HTERT RPE-1 (cell line): ENCODE measurements around the gene GAS2L3.

Source experiments
- in situ Hi-C: fragments of 300-500 bp; cut with MboI; formaldehyde crosslinking; loops from 4 replicates; pipeline ENCODE4 v1.14.3; 2020; ENCODE audit warnings: low sequenced_read_pairs

Gene GAS2L3

DNA sequence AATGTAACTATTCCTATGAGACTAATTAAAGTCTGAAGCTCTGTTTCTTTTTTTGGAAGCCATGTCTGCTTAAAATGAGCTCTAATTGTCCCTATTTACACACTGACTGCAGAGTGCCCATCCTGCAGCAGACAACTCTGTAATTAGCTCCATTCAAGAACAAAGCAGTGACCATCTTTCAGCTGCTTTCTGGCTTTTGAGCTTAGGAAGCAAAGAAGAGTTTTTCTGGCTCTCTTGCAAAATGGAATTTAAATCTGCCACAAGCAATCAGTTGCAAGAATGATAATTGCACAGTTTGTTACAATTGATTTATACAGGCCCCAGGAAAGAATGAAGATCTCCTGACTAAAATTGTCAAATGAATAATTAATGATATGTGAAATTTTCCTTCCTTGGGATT, 83.4 kb downstream of the GAS2L3 start:
- in situ Hi-C loops = no loop called here

- in situ Hi-C loops = no loop called here
These were observed 87.9 kb downstream of the GAS2L3 start for GRCh38 chr12:100661300-100661951.

DNA sequence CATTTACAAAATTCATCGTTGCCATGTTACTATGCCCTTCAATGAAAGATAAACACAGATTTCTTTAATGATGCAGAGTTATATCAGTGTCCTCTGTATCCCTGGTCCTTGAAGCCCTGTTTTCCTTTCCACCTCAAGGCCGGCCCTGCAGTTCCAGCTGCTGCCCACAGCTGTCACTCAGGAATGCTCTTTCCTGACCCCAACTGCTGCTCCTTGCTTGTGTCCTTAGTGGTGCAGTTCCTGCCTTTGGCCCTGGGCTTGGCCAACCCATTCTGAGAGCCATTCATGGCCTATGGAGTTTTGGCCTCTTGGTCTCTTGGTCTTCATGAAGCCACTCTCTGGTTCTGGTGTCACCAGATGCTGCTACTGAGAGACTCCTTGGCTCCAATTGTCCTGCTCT, 93.1 kb downstream of the GAS2L3 start:
- in situ Hi-C loops = no loop called here

DNA sequence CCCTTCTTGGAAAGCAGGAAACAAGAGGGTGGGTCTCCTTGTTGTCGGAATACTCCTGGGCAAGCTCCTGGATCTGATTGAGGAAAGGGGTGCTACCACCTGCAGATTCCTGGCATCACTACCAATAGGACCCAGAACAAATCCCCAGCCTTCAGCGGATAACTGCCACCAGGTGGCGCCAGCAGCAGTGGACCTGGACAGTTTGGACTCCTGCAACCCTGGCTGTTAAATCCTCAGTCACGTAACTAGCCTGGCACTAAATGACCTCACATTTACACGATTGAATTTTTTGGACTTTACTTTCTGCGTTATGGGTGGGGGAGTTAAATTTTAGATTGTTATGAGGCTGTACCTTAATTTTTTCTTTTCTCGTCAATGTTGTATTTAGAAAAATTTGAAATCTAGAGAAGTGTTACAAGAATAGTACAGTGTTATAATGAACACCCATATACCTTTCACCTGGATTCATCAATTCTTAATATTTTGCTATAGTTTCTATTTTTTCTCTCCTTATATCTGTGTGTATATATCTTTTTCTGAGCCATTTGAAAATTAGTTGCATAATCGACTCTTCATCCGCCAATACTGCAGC, 95.6 kb downstream of the GAS2L3 start:
- in situ Hi-C loops = no loop called here

GRCh38 chr12:100669922-100670321, 96.4 kb downstream of the GAS2L3 start:
- in situ Hi-C loops = no loop called here

GRCh38 chr12:100671396-100672074, 98.1 kb downstream of the GAS2L3 start:
- in situ Hi-C loops = no loop called here

DNA sequence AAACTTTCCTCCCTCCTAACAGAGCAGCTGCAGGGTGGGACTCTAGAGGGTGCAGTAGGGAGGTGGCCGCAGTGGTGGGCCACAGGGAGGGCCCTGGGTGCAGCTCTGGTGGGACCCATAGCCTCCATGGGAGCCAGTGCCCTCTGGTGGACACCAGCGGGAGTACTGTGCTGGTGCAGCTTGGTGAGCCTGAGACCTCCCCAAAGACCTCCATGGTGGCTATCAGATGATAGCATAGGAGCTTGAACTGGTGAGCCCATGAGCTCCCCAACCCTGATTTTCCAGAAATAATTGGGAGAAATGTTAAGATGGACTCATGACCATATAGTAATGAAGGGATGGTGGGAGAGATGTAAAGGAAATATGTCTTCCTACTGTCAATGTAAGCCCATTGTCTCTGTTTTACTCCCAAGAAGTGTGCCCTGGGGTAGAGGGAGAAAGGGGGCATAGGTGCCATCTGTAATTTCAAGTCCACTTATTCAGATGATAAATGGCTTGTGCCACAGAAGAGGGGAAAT, 98.7 kb downstream of the GAS2L3 start:
- in situ Hi-C loops = no loop called here

DNA sequence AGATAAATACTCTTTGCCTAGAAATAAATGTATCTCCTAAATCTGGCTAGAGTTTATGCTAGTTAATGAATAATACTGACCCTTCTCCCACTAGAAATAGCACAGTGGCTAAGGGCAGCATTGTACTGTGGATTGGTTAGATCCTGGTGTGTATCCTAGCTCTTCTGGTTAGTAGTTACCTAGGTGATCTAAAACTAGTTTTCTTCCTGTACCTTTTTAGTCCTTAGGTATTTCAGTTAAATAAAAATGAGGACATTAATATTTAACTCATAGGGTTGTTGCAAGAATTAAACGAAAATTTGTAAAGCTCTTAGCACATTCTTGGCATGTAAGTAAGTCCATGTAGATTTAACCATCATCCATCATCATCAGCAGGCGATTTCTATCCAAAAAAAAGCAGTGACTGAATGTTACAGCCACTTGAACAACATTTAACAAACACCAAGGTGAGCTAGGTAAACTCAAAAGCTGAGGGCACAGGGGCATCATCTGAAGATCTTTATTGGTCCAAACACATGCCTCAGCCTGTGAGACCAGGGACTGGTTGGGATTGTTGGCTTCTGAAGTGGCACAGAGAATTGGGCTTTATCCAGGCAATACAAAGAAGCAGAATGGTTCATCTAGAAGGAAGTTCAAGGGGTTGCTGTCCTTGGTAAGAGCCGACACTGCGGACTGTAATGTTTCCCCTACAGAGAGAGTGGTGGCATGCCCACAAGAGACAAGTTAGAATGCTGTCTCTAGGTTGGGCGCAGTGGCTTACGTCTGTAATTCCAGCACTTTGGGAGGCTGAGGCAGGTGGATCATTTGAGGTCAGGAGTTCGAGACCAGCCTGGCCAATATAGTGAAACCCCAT, 100.8 kb downstream of the GAS2L3 start:
- in situ Hi-C loops = no loop called here
